ENCODE results near the gene ATP9A.
"Not testable (repeated sequence)": the region's sequence is repeated elsewhere in the genome, so short reads cannot be mapped to it uniquely, and the experiment has no call there.

The ATP9A gene

GRCh38 chr20:51643810-51644209 lies 124.4 kb downstream of the ATP9A start:
- DNase-seq (ENCODE audit: low spot score); H3K4me1 Mint-ChIP-seq (ENCODE audit: low read depth); H3K9me3 Mint-ChIP-seq; H3K27ac Mint-ChIP-seq; H3K36me3 Mint-ChIP-seq (ENCODE audit: low read depth); H3K27me3 Mint-ChIP-seq (ENCODE audit: low read depth); H3K4me3 Mint-ChIP-seq: not testable (repeated sequence)

- DNase-seq (ENCODE audit: low spot score), result no peak
- H3K36me3 Mint-ChIP-seq (ENCODE audit: low read depth), result no peaks in the 10 kb centered on the region
- no peaks in the 10 kb centered on the region for H3K4me1 Mint-ChIP-seq (ENCODE audit: low read depth)
- H3K27me3 Mint-ChIP-seq (ENCODE audit: low read depth), result peaks cover 2% of the 10 kb centered on the region
- no peak overlapping the region for H3K4me3 Mint-ChIP-seq
- H3K9me3 Mint-ChIP-seq, result no peaks in the 10 kb centered on the region
- no peak overlapping the region for H3K27ac Mint-ChIP-seq
Measured at GRCh38 chr20:51643390-51643789, 124.8 kb downstream of the ATP9A start.

- Mint-ChIP-seq H3K36me3 (ENCODE audit: low read depth) (no peaks in the 10 kb centered on the region), H3K9me3 (no peaks in the 10 kb centered on the region), H3K4me1 (ENCODE audit: low read depth) (no peaks in the 10 kb centered on the region), H3K27ac (no peak overlapping the region), H3K4me3 (no peak overlapping the region), H3K27me3 (ENCODE audit: low read depth) (peaks cover 2% of the 10 kb centered on the region)
- DNase-seq (ENCODE audit: low spot score), result no peak
Measured at GRCh38 chr20:51641866-51642265, 126.3 kb downstream of the ATP9A start.

GRCh38 chr20:51640743-51641142 lies 127.4 kb downstream of the ATP9A start:
- no peak overlapping the region for H3K27ac Mint-ChIP-seq
- DNase-seq (ENCODE audit: low spot score), result no peak
- no peak overlapping the region for H3K4me3 Mint-ChIP-seq
- peaks cover 2% of the 10 kb centered on the region for H3K27me3 Mint-ChIP-seq (ENCODE audit: low read depth)
- no peaks in the 10 kb centered on the region for H3K4me1 Mint-ChIP-seq (ENCODE audit: low read depth)
- no peaks in the 10 kb centered on the region for H3K36me3 Mint-ChIP-seq (ENCODE audit: low read depth)
- no peaks in the 10 kb centered on the region for H3K9me3 Mint-ChIP-seq

GRCh38 chr20:51639206-51639832 lies 128.9 kb downstream of the ATP9A start:
- no peak overlapping the region for H3K27ac Mint-ChIP-seq
- H3K9me3 Mint-ChIP-seq, result no peaks in the 10 kb centered on the region
- no peaks in the 10 kb centered on the region for H3K4me1 Mint-ChIP-seq (ENCODE audit: low read depth)
- no peaks in the 10 kb centered on the region for H3K27me3 Mint-ChIP-seq (ENCODE audit: low read depth)
- peak; percentile 38 for DNase-seq (ENCODE audit: low spot score)
- no peaks in the 10 kb centered on the region for H3K36me3 Mint-ChIP-seq (ENCODE audit: low read depth)
- H3K4me3 Mint-ChIP-seq, result no peak overlapping the region

- Mint-ChIP-seq H3K27ac (no peak overlapping the region), H3K4me3 (no peak overlapping the region), H3K36me3 (ENCODE audit: low read depth) (no peaks in the 10 kb centered on the region), H3K9me3 (no peaks in the 10 kb centered on the region), H3K4me1 (ENCODE audit: low read depth) (peaks cover 6% of the 10 kb centered on the region), H3K27me3 (ENCODE audit: low read depth) (peaks cover 10% of the 10 kb centered on the region)
- no peak for DNase-seq (ENCODE audit: low spot score)
Measured at GRCh38 chr20:51637241-51637640, 130.9 kb downstream of the ATP9A start.

GRCh38 chr20:51636123-51636522 lies 132.1 kb downstream of the ATP9A start:
- peaks cover 10% of the 10 kb centered on the region for H3K27me3 Mint-ChIP-seq (ENCODE audit: low read depth)
- H3K36me3 Mint-ChIP-seq (ENCODE audit: low read depth), result no peaks in the 10 kb centered on the region
- DNase-seq (ENCODE audit: low spot score), result peak; percentile 27
- H3K9me3 Mint-ChIP-seq, result no peaks in the 10 kb centered on the region
- no peak overlapping the region for H3K27ac Mint-ChIP-seq
- H3K4me3 Mint-ChIP-seq, result no peak overlapping the region
- H3K4me1 Mint-ChIP-seq (ENCODE audit: low read depth), result peaks cover 13% of the 10 kb centered on the region

GRCh38 chr20:51635680-51636079 lies 132.5 kb downstream of the ATP9A start:
- Mint-ChIP-seq H3K27me3 (ENCODE audit: low read depth) (peaks cover 10% of the 10 kb centered on the region), H3K9me3 (no peaks in the 10 kb centered on the region), H3K4me1 (ENCODE audit: low read depth) (peaks cover 17% of the 10 kb centered on the region), H3K4me3 (no peak overlapping the region), H3K36me3 (ENCODE audit: low read depth) (no peaks in the 10 kb centered on the region), H3K27ac (no peak overlapping the region)
- no peak for DNase-seq (ENCODE audit: low spot score)

GRCh38 chr20:51634877-51635276 lies 133.3 kb downstream of the ATP9A start:
- H3K27me3 Mint-ChIP-seq (ENCODE audit: low read depth), result peaks cover 10% of the 10 kb centered on the region
- no peaks in the 10 kb centered on the region for H3K36me3 Mint-ChIP-seq (ENCODE audit: low read depth)
- H3K4me1 Mint-ChIP-seq (ENCODE audit: low read depth), result peaks cover 24% of the 10 kb centered on the region
- H3K4me3 Mint-ChIP-seq, result no peak overlapping the region
- DNase-seq (ENCODE audit: low spot score), result no peak
- no peak overlapping the region for H3K27ac Mint-ChIP-seq
- no peaks in the 10 kb centered on the region for H3K9me3 Mint-ChIP-seq

- Mint-ChIP-seq H3K4me1 (ENCODE audit: low read depth) (peaks cover 29% of the 10 kb centered on the region), H3K27ac (no peak overlapping the region), H3K36me3 (ENCODE audit: low read depth) (no peaks in the 10 kb centered on the region), H3K9me3 (no peaks in the 10 kb centered on the region), H3K4me3 (no peak overlapping the region), H3K27me3 (ENCODE audit: low read depth) (peaks cover 10% of the 10 kb centered on the region)
- DNase-seq (ENCODE audit: low spot score), result no peak
Measured at GRCh38 chr20:51634257-51634656, 133.9 kb downstream of the ATP9A start.

GRCh38 chr20:51633430-51633829 lies 134.8 kb downstream of the ATP9A start:
- Mint-ChIP-seq H3K9me3 (no peaks in the 10 kb centered on the region), H3K27ac (peak overlapping the region; percentile 12), H3K4me1 (ENCODE audit: low read depth) (peaks cover 34% of the 10 kb centered on the region), H3K4me3 (no peak overlapping the region), H3K27me3 (ENCODE audit: low read depth) (peaks cover 10% of the 10 kb centered on the region), H3K36me3 (ENCODE audit: low read depth) (no peaks in the 10 kb centered on the region)
- no peak for DNase-seq (ENCODE audit: low spot score)

- DNase-seq (ENCODE audit: low spot score), result no peak
- no peaks in the 10 kb centered on the region for H3K9me3 Mint-ChIP-seq
- H3K27me3 Mint-ChIP-seq (ENCODE audit: low read depth), result peaks cover 10% of the 10 kb centered on the region
- H3K27ac Mint-ChIP-seq, result no peak overlapping the region
- H3K4me3 Mint-ChIP-seq, result peak overlapping the region; percentile 48
- H3K36me3 Mint-ChIP-seq (ENCODE audit: low read depth), result no peaks in the 10 kb centered on the region
- peaks cover 34% of the 10 kb centered on the region for H3K4me1 Mint-ChIP-seq (ENCODE audit: low read depth)
Measured at GRCh38 chr20:51631953-51632352, 136.2 kb downstream of the ATP9A start.

GRCh38 chr20:51631011-51631950 lies 136.9 kb downstream of the ATP9A start:
- Mint-ChIP-seq H3K4me3 (peak overlapping the region; percentile 48), H3K36me3 (ENCODE audit: low read depth) (no peaks in the 10 kb centered on the region), H3K9me3 (no peaks in the 10 kb centered on the region), H3K4me1 (ENCODE audit: low read depth) (peaks cover 34% of the 10 kb centered on the region), H3K27ac (peak overlapping the region; percentile 57), H3K27me3 (ENCODE audit: low read depth) (peaks cover 10% of the 10 kb centered on the region)
- peak; percentile 73 for DNase-seq (ENCODE audit: low spot score)

GRCh38 chr20:51629399-51630058 lies 138.7 kb downstream of the ATP9A start:
- DNase-seq (ENCODE audit: low spot score), result no peak
- no peaks in the 10 kb centered on the region for H3K36me3 Mint-ChIP-seq (ENCODE audit: low read depth)

More at GRCh38 chr20:51629399-51630058, 138.7 kb downstream of the ATP9A start:
- Mint-ChIP-seq H3K27ac (peak overlapping the region; percentile 13), H3K9me3 (no peaks in the 10 kb centered on the region), H3K4me1 (ENCODE audit: low read depth) (peaks cover 34% of the 10 kb centered on the region), H3K4me3 (peak overlapping the region; percentile 36), H3K27me3 (ENCODE audit: low read depth) (peaks cover 10% of the 10 kb centered on the region)
